ENCODE measurements around the gene RHBDD2.
A peak's percentile ranks its signal among the peaks of the same experiment; 100 is the strongest.
"Not testable (repeated sequence)": the region's sequence is repeated elsewhere in the genome, so short reads cannot be mapped to it uniquely, and the experiment has no call there.

The RHBDD2 gene

GRCh38 chr7:75847707-75848106 lies 31.1 kb upstream of the RHBDD2 start:
- TF ChIP-seq POLR2A (IDR thresholded peaks at IDR 0.05; ENCODE audit: low read depth, low read length): no peak
- no peak for TF ChIP-seq TAF1 (IDR thresholded peaks at IDR 0.05; ENCODE audit: borderline replicate concordance, low read depth, low read length)
- TF ChIP-seq POLR2AphosphoS5 (IDR thresholded peaks at IDR 0.05; ENCODE audit: low read depth, low read length): no peak
- DNase-seq (ENCODE audit: insufficient read length): no peak
- FAIRE-seq: no peak

- FAIRE-seq: no peak
- no peak for TF ChIP-seq TAF1 (IDR thresholded peaks at IDR 0.05; ENCODE audit: borderline replicate concordance, low read depth, low read length)
- TF ChIP-seq POLR2AphosphoS5 (IDR thresholded peaks at IDR 0.05; ENCODE audit: low read depth, low read length): no peak
- TF ChIP-seq POLR2A (IDR thresholded peaks at IDR 0.05; ENCODE audit: low read depth, low read length): no peak
Measured at GRCh38 chr7:75849573-75849972, 29.3 kb upstream of the RHBDD2 start.

GRCh38 chr7:75850235-75850634 lies 28.6 kb upstream of the RHBDD2 start:
- no peak for TF ChIP-seq POLR2AphosphoS5 (IDR thresholded peaks at IDR 0.05; ENCODE audit: low read depth, low read length)
- no peak for TF ChIP-seq TAF1 (IDR thresholded peaks at IDR 0.05; ENCODE audit: borderline replicate concordance, low read depth, low read length)
- no peak for TF ChIP-seq POLR2A (IDR thresholded peaks at IDR 0.05; ENCODE audit: low read depth, low read length)
- no peak for FAIRE-seq
- no peak for DNase-seq (ENCODE audit: insufficient read length)

More at GRCh38 chr7:75849573-75849972, 29.3 kb upstream of the RHBDD2 start:
- DNase-seq (ENCODE audit: insufficient read length): no peak

- DNase-seq (ENCODE audit: insufficient read length): no peak
- no peak for FAIRE-seq
- TF ChIP-seq POLR2A (IDR thresholded peaks at IDR 0.05; ENCODE audit: low read depth, low read length): no peak
Measured at GRCh38 chr7:75854233-75854632, 24.6 kb upstream of the RHBDD2 start.

- FAIRE-seq; DNase-seq (ENCODE audit: insufficient read length): not testable (repeated sequence)
Measured at GRCh38 chr7:75854813-75855345, 24.0 kb upstream of the RHBDD2 start.

DNA sequence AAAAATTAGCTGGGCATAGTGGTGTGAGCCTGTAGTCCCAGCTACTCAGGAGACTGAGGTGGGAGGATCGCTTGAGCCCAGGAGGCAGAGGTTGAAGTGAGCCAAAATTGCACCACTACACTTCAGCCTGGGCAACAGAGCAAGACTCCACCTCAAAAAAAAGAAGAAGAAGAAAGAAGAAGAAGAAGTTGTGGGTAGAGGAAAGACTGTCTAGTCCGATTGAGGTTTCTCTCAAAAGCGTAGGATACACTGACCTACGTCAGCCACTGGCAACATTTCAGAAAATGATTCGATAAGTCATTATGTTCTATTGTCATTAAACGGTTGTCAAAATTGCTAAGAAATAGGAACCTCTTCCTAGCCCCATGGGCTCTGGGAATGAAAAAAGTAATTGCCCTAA lies 22.3 kb upstream of the RHBDD2 start:
- TF ChIP-seq POLR2A (IDR thresholded peaks at IDR 0.05; ENCODE audit: low read depth, low read length) (no peak), POLR2AphosphoS5 (IDR thresholded peaks at IDR 0.05; ENCODE audit: low read depth, low read length) (no peak), TAF1 (IDR thresholded peaks at IDR 0.05; ENCODE audit: borderline replicate concordance, low read depth, low read length) (no peak)
- FAIRE-seq: no peak
- no peak for DNase-seq (ENCODE audit: insufficient read length)

- FAIRE-seq: no peak
- TF ChIP-seq POLR2A (IDR thresholded peaks at IDR 0.05; ENCODE audit: low read depth, low read length) (no peak), TAF1 (IDR thresholded peaks at IDR 0.05; ENCODE audit: borderline replicate concordance, low read depth, low read length) (no peak), POLR2AphosphoS5 (IDR thresholded peaks at IDR 0.05; ENCODE audit: low read depth, low read length) (no peak)
- DNase-seq (ENCODE audit: insufficient read length): no peak
Measured at GRCh38 chr7:75858410-75858809, 20.4 kb upstream of the RHBDD2 start.

DNA sequence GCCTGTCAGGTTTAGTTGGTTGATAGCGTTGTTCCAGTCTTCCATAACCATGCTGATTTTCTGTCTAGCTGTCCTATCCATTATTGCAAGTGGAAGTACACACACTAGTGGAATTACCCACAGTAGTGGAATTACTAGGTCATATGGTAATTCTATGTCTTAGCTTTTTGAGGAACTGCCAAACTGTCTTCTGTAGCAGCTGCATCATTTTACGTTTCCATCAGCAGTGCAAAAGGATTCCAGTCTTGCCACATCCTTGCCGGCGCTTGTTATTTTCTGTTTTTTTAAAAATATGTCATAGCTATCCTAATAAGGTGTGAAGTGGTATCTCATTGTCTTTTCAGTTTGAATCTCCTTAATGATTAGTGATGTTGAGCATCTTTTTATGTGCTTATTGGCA lies 17.2 kb upstream of the RHBDD2 start:
- DNase-seq (ENCODE audit: insufficient read length) (no peak), FAIRE-seq (no peak)
- TF ChIP-seq TAF1 (IDR thresholded peaks at IDR 0.05; ENCODE audit: borderline replicate concordance, low read depth, low read length): no peak
- TF ChIP-seq POLR2A (IDR thresholded peaks at IDR 0.05; ENCODE audit: low read depth, low read length): no peak
- TF ChIP-seq POLR2AphosphoS5 (IDR thresholded peaks at IDR 0.05; ENCODE audit: low read depth, low read length): no peak

DNA sequence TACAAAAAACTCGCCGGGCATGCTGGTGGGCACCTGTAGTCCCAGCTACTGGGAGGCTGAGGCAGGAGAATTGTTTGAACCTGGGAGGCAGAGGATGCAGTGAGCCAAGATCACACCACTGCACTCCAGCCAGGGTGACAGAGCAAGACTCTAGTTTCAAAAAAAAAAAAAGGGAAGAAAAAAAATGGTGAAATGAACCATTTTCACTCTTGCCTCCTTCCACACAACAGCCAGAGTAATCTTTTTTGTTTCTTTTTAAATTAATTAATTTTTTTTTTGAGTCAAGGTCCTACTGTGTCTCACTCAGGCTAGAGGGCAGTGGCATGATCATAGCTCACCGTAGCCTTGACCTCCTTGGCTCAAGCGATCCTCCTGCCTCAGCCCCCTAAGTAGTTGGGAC lies 14.6 kb upstream of the RHBDD2 start:
- not testable (repeated sequence) for DNase-seq (ENCODE audit: insufficient read length); FAIRE-seq

DNA sequence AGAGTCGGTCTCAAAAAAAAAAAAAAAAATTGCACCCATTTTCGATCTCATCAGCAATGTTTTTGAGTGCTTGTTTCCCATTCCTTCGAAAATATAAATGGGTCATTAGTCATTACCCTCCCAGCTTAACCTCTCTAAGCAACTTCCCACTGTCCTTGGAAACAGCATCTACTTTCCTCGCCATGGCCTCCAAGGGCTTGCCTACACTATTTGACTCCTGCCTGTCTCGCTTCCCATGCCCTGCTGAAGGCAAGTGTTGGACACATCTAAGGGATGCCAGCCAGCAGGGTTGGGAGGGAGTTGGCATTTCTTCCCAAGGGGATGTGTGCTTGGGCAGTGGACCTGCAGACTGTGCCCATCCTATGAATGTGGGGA lies 12.7 kb upstream of the RHBDD2 start:
- no peak for DNase-seq (ENCODE audit: insufficient read length)
- FAIRE-seq: no peak
- TF ChIP-seq POLR2AphosphoS5 (IDR thresholded peaks at IDR 0.05; ENCODE audit: low read depth, low read length) (no peak), POLR2A (IDR thresholded peaks at IDR 0.05; ENCODE audit: low read depth, low read length) (no peak), TAF1 (IDR thresholded peaks at IDR 0.05; ENCODE audit: borderline replicate concordance, low read depth, low read length) (no peak)

DNA sequence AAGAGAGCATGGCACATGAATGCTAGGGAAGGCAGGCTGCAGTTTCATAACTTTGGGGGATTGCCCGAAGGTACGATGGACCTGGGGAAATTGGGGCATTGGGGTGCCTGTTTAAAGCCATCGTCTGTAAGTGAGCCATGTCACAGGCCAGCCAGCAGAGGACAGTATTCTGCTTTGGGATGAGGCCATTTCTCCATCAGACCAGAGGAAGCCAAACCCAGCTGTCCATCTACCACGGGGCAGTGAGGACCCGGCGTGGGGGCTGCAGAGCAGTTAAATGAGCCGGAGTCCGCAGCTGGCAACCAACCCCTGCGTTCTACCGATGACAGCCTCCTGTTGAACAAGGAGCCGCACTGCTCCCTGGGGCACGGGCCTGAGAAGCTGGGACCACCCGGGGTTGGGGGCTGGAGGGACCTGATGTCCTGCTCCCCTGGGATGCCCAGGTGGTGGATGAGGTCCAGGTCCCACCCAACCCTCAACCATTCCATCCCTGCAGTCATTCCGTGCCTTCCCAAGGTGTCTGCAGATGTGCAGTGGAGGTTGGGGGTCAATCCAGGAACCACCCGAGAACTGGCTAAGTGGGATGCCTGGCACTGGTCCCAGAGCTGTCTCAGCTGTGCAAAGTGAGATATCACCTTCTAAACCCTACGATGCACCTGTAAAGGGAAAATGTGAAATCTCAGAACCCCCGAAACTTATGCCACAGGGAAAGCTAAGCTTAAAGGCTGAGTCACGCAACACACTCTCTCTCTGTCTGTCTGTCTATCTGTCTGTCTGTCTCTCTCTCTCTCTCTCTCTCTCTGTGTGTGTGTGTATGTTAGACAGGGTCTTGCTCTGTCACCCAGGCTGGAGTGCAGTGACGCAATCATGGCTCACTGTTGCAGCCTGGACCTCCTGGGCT lies 12.1 kb upstream of the RHBDD2 start:
- DNase-seq (ENCODE audit: insufficient read length) (peak; percentile 56), FAIRE-seq (peak; percentile 73)
- no peak for TF ChIP-seq POLR2A (IDR thresholded peaks at IDR 0.05; ENCODE audit: low read depth, low read length)
- no peak for TF ChIP-seq POLR2AphosphoS5 (IDR thresholded peaks at IDR 0.05; ENCODE audit: low read depth, low read length)
- no peak for TF ChIP-seq TAF1 (IDR thresholded peaks at IDR 0.05; ENCODE audit: borderline replicate concordance, low read depth, low read length)

- DNase-seq (ENCODE audit: insufficient read length): no peak
- FAIRE-seq: no peak
- TF ChIP-seq TAF1 (IDR thresholded peaks at IDR 0.05; ENCODE audit: borderline replicate concordance, low read depth, low read length) (no peak), POLR2AphosphoS5 (IDR thresholded peaks at IDR 0.05; ENCODE audit: low read depth, low read length) (no peak), POLR2A (IDR thresholded peaks at IDR 0.05; ENCODE audit: low read depth, low read length) (no peak)
Measured at GRCh38 chr7:75867390-75867717, 11.5 kb upstream of the RHBDD2 start.

DNA sequence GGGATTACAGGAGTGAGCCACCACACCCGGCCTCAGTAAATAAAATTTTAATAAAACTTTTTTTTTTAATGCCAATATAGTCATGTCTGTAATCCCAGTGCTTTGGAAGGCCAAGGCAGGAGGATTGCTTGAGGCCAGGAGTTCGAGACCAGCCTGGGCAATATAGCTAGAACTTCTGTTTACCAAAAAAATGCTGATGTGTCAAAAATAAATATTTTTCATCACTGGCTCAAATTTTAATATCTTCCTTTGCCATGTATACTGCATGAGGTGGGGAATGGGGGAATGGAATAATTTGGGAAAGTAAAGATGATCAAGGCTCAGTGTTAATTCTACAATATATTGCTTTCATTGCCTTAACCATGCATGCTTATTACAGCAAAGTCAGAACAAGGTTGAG lies 10.7 kb upstream of the RHBDD2 start:
- FAIRE-seq (no peak), DNase-seq (ENCODE audit: insufficient read length) (no peak)
- no peak for TF ChIP-seq POLR2AphosphoS5 (IDR thresholded peaks at IDR 0.05; ENCODE audit: low read depth, low read length)
- no peak for TF ChIP-seq TAF1 (IDR thresholded peaks at IDR 0.05; ENCODE audit: borderline replicate concordance, low read depth, low read length)
- TF ChIP-seq POLR2A (IDR thresholded peaks at IDR 0.05; ENCODE audit: low read depth, low read length): no peak

All from GM12892 (cell line).